ENCODE data around the gene RNPS1.

The RNPS1 gene

GRCh38 chr16:2238838-2239675, 28.9 kb downstream of the RNPS1 start:
- no peak overlapping the region for H3K27ac ChIP-seq
- no peak for TF ChIP-seq CTCF (conservative IDR thresholded peaks at IDR 0.05)

GRCh38 chr16:2238150-2238837, 29.6 kb downstream of the RNPS1 start:
- H3K27ac ChIP-seq: no peak overlapping the region
- TF ChIP-seq CTCF (conservative IDR thresholded peaks at IDR 0.05): no peak

GRCh38 chr16:2237493-2238149, 30.3 kb downstream of the RNPS1 start:
- H3K27ac ChIP-seq: no peak overlapping the region

GRCh38 chr16:2237102-2237482, 30.8 kb downstream of the RNPS1 start:
- no peak for TF ChIP-seq CTCF (conservative IDR thresholded peaks at IDR 0.05)
- H3K27ac ChIP-seq: peak overlapping the region; percentile 24; the same call in 1 of the 2 replicates

More at GRCh38 chr16:2237493-2238149, 30.3 kb downstream of the RNPS1 start:
- no peak for TF ChIP-seq CTCF (conservative IDR thresholded peaks at IDR 0.05)

GRCh38 chr16:2236337-2237101, 31.4 kb downstream of the RNPS1 start, which contains the start of gene DNASE1L2:
Gene DNASE1L2 (plus strand): TSS chr16:2236444. CDS start chr16:2236817, 373 bp downstream.
- no peak for TF ChIP-seq CTCF (conservative IDR thresholded peaks at IDR 0.05)
- peak within 1 kb of the TSS; percentile 24; the same call in 1 of the 2 replicates for H3K27ac ChIP-seq

- no peak for TF ChIP-seq CTCF (conservative IDR thresholded peaks at IDR 0.05)
- H3K27ac ChIP-seq: no peak overlapping the region
These were observed 32.1 kb downstream of the RNPS1 start for GRCh38 chr16:2235695-2236336.

All from VCaP (cell line).